Gastroesophageal sphincter (tissue), 4 donors: Measurements from ENCODE around the gene RABEP1. TPM values are rescaled to one million over a fixed set of nuclear protein-coding genes. Genes with fewer than 3 reads are reported as not detected.

Experiments
- ATAC-seq: fragments of 150-250 bp; one replicate; pipeline ENCODE4 v1.9.1; 2016; ENCODE audit warnings: mild to moderate bottlenecking, moderate library complexity
- H3K27ac ChIP-seq, 4 donors: fragments of 200-600 bp; sonication (generic) in 3 of 4; 1 replicate in 3 of 4; 2 replicates in 1 of 4; pipeline ENCODE4 v1.5.1; 2016 to 2019
- H3K27me3 ChIP-seq: fragments of 200-600 bp; sonication (generic); one replicate; pipeline ENCODE4 v1.5.1; 2019
- H3K36me3 ChIP-seq, 2 donors: fragments of 200-600 bp; sonication (generic); one replicate each; pipeline ENCODE4 v1.5.1; 2019; ENCODE audit warnings: control low read depth in 1 of 2
- H3K4me1 ChIP-seq, 3 donors: fragments of 200-600 bp; sonication (generic); 1 replicate in 2 of 3; 2 replicates in 1 of 3; pipeline ENCODE4 v1.5.1; 2016 to 2019; ENCODE audit warnings: control low read depth in 2 of 3
- H3K4me3 ChIP-seq, 2 donors: fragments of 200-600 bp; sonication (generic); one replicate each; pipeline ENCODE4 v1.5.1; 2019; ENCODE audit warnings: mild to moderate bottlenecking in 1 of 2, moderate library complexity in 1 of 2
- H3K9me3 ChIP-seq, 3 donors: fragments of 200-600 bp; sonication (generic); one replicate each; pipeline ENCODE4 v1.5.1; 2017 to 2019; ENCODE audit warnings: control low read depth in 2 of 3
- CTCF ChIP-seq, 4 experiments: fragments of 200-600 bp in 2 of 4; fragments of 450-650 bp in 2 of 4; sonication (generic) in 1 of 4; IDR thresholded peaks; one replicate each; pipeline ENCODE4 v1.5.1; 2017 to 2019; ENCODE audit warnings: antibody characterized with exemption in 4 of 4, mild to moderate bottlenecking in 2 of 4, moderate library complexity in 2 of 4
- EP300 ChIP-seq: sonication (generic); formaldehyde crosslinking; IDR thresholded peaks from one replicate; pipeline ENCODE4 v1.6.1; 2017; ENCODE audit warnings: antibody characterized with exemption, mild to moderate bottlenecking
- POLR2A ChIP-seq, 2 donors: fragments of 450-650 bp; IDR thresholded peaks; one replicate each; pipeline ENCODE4 v1.6.1; 2017; ENCODE audit warnings: antibody characterized with exemption in 2 of 2, mild to moderate bottlenecking in 2 of 2, moderate library complexity in 1 of 2
- POLR2AphosphoS5 ChIP-seq: sonication (generic); formaldehyde crosslinking; IDR thresholded peaks from one replicate; pipeline ENCODE4 v1.6.1; 2017; ENCODE audit warnings: antibody characterized with exemption
- WGBS, 2 donors: methylation state at CpG; one replicate each; pipeline ENCODE4 v1.1.5; 2018; ENCODE audit warnings: low coverage in 1 of 2; 5-methylcytosine and 5-hydroxymethylcytosine counted together
- total RNA-seq, 4 donors: library from RNA; depleted of rRNA; stranded (reverse); fragments of >200 nt; gene quantifications; one replicate each; pipeline ENCODE4 v1.1.0, GENCODE V29; 2016

Gene RABEP1
- total RNA-seq, 4 donors from 2014 or later, result 47.4 to 63.4 (median 61.3) TPM

DNA sequence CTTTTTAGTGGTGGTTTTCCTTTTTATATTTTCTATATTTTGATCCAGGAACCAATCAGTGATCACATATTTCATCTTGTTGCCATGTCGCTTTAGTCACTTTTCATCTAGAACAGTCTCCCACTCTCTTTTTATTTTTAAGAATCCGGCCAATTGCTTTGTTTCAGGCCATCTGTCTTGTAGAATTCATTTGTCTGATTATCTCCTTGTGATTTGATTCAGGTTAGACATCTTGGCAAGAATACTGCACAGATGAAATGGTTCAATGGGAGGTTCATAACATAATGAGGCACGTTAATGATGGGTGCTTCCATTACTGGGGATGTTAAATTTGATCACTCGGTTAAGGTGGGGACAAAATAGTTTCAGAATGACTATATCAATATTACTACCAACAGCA is 88.3 kb downstream of the RABEP1 start:
- Histone ChIP-seq H3K27ac (no peak overlapping the region), H3K9me3 (no peaks in the 10 kb centered on the region), H3K4me3 (no peak overlapping the region), H3K4me1 (no peaks in the 10 kb centered on the region), H3K27me3 (no peaks in the 10 kb centered on the region), H3K36me3 (peaks cover 0 to 96% of the 10 kb centered on the region in 2 donors)
- WGBS, 2 donors, result 81 to 89% methylated on average over 4 of the region's 4 CpGs
- no peak for ATAC-seq
- no peak for TF ChIP-seq CTCF (IDR thresholded peaks at IDR 0.05)
- no peak for TF ChIP-seq POLR2A (IDR thresholded peaks at IDR 0.05)
- no peak for TF ChIP-seq EP300

DNA sequence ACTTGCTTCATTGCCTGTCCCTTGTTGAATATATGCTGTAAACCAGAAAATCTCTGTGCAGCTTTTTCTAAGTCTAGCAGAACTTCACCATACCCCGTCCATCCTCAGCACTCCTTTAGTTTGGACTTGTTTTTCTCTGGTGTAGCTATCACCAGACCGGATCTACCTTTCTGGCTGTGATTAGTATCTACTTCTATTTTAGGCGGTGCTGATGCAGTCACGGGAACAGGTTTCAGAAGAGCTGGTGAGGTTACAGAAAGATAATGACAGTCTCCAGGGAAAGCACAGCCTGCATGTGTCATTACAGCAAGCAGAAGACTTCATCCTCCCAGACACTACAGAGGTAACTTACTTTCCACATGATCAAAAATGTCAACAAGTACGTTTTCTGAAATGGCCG is 91.0 kb downstream of the RABEP1 start:
- WGBS, 2 donors, result 60 to 65% methylated on average over 4 to 6 of the region's 6 CpGs
- ATAC-seq, result no peak
- Histone ChIP-seq H3K4me3 (no peak overlapping the region), H3K9me3 (no peaks in the 10 kb centered on the region), H3K36me3 (peaks cover 0 to 100% of the 10 kb centered on the region in 2 donors), H3K27me3 (no peaks in the 10 kb centered on the region), H3K4me1 (no peaks in the 10 kb centered on the region), H3K27ac (no peak overlapping the region)
- TF ChIP-seq CTCF (IDR thresholded peaks at IDR 0.05), result no peak
- no peak for TF ChIP-seq POLR2A (IDR thresholded peaks at IDR 0.05)
- TF ChIP-seq EP300, result no peak
- no peak for TF ChIP-seq POLR2AphosphoS5

GRCh38 chr17:5378566-5379207 is 96.6 kb downstream of the RABEP1 start:
- Histone ChIP-seq H3K9me3 (no peaks in the 10 kb centered on the region), H3K27ac (no peak overlapping the region), H3K36me3 (peaks cover 0 to 100% of the 10 kb centered on the region in 2 donors), H3K4me3 (no peak overlapping the region), H3K27me3 (no peaks in the 10 kb centered on the region), H3K4me1 (no peaks in the 10 kb centered on the region)
- ATAC-seq, result no peak
- 80 to 89% methylated on average over 2 to 3 of the region's 3 CpGs for WGBS, 2 donors
- no peak for TF ChIP-seq CTCF (IDR thresholded peaks at IDR 0.05)
- TF ChIP-seq POLR2A (IDR thresholded peaks at IDR 0.05), result no peak
- TF ChIP-seq EP300, result no peak
- no peak for TF ChIP-seq POLR2AphosphoS5

DNA sequence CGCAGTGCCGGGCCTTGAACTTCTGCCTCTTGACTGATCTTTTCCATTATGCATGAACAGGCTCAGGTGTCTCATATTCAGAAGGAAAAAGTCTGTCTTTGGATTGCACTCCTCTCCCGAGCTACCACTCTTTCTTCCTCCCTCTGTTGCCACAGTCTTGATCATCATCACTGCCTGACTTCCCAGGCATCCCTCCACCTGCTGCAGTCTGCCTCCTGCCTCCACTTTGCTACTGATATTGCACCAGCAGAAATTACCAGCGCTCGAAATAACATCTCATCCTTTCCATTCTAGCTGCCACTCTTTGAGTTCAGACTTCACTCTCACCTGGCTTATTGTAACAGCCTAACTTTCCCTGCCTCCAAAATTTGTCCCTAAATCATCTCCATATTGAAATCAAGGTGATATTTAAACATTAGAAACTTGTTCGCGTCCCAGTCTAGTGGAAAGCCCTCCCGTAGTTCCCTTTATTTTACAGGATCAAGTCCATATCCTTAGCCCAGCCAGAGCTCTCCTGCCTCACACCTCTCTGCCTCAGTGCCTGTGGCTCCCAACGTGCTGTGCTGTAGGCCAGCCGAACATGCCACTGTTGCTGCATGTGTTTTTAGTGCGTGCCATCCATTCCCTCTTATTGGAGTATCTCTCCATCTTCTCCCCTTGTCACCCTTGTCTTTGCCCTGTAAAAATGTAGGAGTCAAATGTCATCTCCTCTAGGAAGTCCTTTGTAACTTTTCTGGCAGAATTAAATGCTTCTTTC is 97.4 kb downstream of the RABEP1 start:
- Histone ChIP-seq H3K9me3 (no peaks in the 10 kb centered on the region), H3K36me3 (peaks cover 0 to 100% of the 10 kb centered on the region in 2 donors), H3K27ac (no peak overlapping the region), H3K4me3 (no peak overlapping the region), H3K4me1 (no peaks in the 10 kb centered on the region), H3K27me3 (no peaks in the 10 kb centered on the region)
- 91% methylated on average over 11 of the region's 11 CpGs for WGBS, 2 donors
- no peak for ATAC-seq
- no peak for TF ChIP-seq EP300
- no peak for TF ChIP-seq CTCF (IDR thresholded peaks at IDR 0.05)
- no peak for TF ChIP-seq POLR2A (IDR thresholded peaks at IDR 0.05)
- TF ChIP-seq POLR2AphosphoS5, result no peak
